GM04504 (cell line): ENCODE data around the gene SEMA3C.

ENCODE experiments used
- DNase-seq: peaks from one replicate; pipeline ENCODE4 v3.0.0-alpha.2; 2012; ENCODE audit warnings: low read depth

The SEMA3C gene

DNA sequence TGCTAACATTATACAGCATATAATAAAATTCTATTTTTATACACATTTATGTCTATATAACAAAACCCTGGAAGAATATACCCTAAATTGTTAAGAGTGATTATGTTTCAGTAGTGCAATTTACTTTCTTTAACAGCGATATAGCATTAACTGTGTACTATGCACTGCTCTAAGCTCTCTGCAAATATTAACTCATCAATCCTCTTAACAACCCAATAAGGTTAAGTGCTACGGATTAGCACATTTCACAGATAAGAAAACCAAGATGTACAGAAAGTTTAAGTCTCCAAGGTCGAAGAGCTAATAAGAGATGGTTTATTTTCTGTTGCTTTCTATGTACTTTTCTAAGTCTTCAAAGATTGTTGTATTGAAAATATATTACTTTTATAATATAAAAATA lies 95.8 kb downstream of the SEMA3C start:
- no peak for DNase-seq

DNA sequence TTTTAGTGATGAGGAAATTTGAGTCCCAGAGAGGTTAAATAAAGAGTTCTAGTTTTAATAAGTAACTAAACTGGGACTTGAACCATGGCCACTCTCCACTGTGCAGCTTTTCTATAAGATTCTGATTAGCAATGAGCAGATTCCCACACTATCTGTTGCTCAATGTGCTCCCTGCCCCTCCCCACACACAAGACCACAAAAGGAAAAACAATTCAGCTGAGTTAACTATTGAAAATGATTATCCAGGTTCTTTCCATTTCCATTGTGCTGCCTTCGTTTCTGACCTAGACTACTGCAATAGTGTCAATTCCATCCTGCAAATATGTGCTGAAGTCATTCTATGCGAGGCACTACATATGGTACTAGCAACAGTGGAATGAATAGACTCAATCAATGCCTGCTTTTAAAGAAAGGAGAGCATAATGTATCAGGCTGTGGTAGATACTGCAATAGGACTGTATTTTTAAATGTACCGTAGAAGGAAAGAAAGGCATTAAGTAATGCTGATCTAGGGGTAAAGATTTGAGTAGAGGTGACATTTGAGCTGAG lies 97.0 kb downstream of the SEMA3C start:
- DNase-seq: no peak

DNA sequence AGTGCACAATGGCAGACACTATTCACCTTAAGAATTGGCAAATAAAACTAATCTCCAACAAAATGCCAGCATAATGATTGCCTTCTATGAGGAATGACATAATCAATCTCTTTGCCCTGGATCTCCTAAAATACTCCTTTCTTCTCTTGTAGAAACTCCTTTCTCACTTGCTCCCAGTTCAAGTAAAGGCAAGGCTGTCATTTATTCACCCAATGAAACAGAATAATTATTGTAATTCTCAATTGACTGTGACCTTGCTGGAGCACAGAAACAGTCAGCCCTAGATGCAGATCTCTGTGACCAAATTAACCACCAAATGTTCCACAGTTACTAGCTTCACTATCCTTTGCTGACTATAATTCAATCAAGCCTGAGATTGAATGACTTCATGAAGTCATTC lies 99.3 kb downstream of the SEMA3C start:
- no peak for DNase-seq

DNA sequence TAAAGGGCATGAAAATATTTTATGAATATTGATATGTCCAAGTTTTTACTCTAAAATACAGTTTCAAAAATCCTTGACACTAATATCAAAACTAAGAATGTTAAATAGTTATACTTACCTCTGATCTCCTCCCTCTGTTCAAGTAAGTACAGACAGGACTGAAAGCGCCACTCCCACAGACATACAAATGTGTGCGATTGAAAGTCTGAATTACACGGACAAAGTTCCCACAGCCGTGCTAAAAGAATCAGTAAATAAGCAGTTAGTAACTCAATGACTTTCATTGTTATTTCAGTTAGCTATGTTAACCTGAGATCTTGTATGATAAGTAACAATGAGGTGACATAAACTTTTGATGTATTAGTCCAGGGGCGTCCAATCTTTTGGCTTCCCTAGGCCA lies 100.7 kb downstream of the SEMA3C start:
- no peak for DNase-seq

DNA sequence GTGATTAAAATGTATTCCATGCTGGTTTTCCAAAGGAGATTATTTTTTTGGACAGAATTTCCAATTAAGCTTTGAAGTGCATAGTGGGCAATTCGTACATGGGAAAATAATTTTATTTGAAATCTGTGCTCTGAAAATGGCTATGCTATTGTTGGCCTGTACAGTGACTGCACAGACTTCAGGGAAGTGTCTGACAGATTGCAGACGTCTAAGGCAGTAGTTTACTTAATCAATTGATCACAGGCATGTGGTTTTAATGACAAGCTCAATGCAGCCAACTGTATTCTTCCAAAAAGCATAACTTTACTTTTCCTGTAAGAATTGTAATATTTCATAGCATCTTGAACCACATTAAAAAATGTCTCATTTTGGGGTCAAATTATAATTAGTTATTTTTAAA lies 102.0 kb downstream of the SEMA3C start:
- no peak for DNase-seq

DNA sequence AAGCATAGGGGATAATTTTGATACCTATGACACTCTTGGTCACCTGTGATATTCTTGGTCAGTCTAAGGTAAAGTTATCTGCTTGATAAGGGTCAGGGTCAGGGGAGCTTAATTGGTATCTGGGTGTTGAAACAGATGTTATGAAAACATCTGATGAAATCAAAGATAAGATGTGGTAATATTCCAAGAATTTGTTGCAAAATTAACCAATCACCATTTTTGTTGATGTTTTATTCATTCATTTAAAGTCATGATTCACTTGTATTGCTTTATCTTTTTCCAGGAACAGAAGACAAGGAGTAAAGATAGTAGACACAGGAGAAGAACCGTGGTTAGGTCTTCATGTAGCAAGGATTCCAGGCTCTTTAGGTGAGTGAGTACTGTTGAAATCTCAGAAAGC lies 103.1 kb downstream of the SEMA3C start:
- DNase-seq: no peak

DNA sequence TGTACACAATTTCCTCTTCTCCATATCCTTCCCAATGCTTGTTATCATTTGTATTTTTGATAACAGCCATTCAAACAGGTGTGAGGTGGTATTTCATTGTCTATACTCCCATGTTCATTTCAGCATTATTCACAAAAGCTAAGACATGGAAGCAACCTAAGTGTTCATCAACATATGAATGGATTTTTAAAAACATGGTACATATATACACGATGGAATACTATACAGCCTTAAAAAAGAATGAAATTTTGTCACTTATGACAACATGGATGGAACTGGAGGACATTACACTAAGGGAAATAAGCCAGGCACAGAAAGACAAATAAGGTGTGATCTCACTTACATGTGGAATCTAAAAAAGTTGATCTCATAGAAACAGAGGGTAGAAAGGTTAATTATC lies 109.3 kb downstream of the SEMA3C start:
- DNase-seq: no peak

DNA sequence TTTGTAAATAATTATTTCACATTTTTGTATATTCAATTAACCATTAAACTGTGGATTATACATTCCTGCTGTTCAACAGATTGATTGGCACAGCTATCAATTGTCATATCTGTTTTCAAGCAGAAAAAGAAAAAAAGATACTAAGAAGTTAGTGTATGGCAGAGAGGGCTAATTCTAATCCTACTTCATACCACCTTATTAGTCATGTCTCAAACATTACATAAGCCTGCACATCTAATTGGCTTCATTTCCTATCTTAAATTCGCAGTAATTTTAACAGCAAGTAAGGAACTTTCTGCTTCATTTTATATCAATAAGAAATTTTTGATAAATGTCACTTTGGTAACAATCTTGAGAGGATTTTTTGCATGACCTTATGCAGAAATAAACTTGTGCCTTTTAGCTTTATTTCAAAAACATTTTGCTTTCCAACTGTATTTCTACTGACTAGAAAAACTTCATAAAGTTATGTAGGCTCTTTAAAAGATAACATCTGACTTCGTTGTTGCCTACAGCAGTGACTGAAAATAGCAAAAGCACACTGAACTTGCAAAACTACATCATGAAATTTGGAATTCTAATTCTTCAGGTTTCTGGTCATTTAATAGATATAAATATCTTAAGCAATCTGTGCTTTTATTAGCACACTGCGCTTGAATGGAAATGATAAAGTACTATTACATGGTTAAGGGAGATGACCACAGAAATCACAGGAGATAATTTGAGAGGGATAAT lies 111.5 kb downstream of the SEMA3C start:
- DNase-seq: no peak

DNA sequence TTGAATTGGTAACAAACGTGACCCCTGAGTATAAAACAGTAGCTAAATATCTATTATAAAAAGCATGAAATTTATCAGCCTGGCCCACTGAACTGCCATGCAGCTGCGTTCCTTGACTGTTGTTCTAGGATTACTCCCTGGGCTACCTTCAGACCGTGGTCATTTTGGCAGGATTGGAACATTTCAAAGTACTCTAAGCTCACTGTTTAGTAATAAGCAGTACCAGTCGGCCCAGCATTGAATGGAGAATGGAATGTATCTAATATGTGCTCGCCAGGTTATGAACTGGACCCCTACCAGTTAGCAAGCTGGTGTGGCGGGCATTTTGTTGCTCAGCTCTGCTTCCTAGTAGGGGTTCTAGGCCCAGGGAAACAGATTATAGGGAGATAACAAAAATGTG lies 112.2 kb downstream of the SEMA3C start:
- no peak for DNase-seq

DNA sequence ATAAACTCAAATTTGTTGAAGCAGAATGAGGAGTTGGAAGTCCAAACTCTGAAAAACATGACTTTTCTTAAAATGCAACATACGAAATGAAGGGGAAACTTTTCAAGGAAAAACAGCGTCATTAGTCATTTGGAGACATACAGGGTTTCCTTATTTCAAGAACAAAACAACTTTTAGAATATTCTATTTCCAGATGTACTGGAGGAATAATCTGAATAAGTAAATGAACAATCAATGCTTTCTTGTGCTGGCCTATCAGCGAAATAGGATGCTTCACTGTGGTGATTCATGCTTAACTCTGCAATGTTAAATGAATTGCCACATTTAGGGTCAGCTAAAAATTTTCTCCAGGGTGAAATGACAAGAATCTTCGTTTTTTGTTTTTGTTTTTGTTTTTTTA lies 114.3 kb downstream of the SEMA3C start:
- DNase-seq: no peak

DNA sequence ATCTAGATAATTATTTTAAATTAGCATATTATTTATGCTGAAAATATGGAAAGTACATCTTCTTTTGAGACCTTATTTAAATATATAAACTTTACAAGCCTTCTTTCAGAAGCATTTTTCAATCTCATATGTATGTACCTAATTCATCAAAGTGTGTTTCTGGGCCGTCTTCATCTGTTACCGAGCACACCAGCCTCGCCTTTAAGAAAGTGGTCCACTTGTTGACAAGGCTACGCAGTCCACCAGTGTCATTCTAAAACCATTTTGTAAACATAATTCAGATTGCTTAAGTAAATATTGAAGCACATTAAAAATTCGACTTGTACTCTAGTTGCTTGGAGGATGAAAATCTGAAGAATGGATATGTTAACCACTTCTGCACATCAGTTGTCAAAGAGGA lies 116.3 kb downstream of the SEMA3C start:
- no peak for DNase-seq

DNA sequence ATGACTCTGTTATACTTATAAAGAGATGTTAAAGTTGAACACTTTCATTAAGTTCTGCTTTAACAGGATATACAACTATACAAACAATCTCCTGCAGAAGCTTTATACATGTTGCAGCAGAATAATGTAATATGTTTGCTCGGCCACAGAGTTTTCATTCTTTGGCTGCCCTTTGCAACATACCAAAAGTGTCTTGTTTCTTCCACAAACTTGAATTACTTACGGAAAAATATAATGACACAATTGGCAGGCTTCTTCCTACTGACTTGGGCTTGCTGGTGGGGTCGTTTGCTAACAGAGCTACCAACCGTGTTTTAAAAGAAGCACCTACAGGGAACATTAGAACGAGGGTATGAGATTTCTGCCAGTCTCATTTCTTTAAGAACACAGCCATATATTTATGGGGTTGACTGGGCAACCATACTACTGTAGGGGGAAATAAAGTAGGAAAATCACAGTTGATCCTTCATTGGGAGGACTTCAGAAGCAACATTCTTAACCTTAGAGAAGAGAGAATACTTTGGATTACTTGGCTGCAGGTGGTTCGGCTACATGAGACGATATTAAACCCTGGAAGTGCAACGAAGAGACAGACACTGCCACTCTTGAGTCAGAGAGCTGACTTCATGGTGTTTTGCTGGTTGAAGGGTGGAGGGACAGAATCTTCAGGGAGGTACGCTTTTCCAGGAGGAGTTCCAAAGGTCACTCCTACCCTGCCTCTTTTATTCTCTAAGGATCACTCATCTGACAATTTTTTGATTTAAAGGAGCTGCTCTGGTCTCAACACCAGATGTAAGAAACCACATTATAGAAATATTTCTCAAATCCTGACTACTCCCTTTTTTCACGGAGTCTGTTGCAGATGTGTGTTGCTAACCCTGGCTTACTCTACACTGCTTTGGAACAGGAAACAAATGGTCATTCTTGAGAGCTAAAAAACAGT lies 123.9 kb downstream of the SEMA3C start:
- DNase-seq: peak; percentile 61

DNA sequence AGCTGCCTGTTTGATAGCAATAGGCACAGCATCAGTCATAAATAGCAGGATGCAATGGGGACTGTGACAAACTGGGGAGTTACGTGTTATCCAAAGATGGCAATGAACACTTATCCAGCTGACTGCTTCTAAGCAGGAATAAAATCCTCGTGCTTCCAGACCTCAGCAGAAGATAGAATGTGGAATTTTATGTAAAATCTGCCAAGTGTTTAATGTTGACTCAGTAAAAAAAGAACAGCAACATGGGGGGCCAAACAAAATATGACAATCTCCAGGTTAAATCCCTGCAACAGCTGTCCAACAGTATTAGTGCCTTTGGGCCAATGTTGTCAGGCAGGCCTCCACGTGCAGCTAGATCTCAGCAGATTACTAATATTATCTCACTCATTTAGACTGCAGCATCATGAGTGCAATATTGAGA lies 127.3 kb downstream of the SEMA3C start:
- no peak for DNase-seq

DNA sequence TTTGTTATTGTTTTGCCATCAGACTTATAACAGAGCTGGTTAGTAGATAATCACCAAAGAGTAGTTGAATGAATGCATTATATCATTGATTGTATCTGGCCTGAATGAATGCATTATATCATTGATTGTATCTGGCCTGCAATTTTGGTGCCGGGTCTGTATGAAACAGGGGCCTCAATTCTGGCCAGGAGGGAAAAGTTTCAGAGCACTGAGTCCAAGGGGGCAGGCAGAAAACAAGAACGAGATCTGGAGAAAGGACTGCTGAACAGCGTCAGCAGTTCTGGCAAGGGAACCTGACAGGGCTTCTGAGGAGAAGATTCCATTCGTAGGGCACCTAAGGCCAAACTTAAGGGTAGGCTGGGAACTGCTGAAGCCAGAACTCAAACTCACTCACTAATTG lies 128.0 kb downstream of the SEMA3C start:
- DNase-seq: no peak

DNA sequence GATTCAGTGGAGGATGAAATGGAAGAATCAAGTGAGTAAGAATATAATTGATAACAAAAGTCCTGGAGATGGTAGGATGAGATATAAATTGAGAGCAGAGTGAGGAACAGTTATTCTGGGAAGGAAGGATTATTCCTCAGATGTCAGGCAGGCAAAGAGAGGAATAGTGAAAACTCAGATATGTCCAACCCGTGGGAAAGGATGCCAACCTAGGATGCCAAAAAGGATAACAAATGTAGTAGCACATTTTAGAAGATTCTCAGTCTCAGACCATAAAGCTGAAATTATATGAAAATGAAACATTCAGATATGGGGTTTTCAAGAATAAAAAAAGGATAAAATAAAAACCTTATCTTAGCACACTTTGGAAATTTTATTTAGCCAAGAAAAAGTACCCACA lies 131.1 kb downstream of the SEMA3C start:
- DNase-seq: no peak

DNA sequence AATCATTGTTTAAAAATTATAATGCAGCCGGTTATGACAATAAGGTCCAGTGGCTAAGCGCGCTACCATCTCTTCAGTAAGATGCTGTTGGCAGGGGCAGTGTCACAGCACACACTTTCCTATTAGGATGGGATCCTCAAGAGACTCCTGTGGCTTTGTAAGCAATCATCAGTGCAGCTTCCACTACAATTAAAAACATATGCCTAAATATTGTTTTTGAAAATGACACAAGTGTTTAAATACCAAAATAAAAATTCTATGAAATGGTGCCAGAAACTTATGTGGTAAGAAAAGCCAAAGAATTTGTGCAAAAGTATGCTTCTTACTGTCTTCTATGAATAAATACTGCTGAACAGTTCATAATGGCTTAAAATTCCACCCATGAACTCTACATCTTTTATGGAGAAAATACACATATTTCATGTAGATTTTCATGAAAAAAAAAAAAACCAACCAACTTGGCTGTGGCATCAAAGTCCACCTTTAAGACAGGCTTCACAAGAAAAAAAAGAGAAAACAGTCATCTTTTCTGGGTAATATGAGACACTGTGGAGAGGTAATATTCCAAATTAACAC lies 132.8 kb downstream of the SEMA3C start:
- peak; percentile 58 for DNase-seq

DNA sequence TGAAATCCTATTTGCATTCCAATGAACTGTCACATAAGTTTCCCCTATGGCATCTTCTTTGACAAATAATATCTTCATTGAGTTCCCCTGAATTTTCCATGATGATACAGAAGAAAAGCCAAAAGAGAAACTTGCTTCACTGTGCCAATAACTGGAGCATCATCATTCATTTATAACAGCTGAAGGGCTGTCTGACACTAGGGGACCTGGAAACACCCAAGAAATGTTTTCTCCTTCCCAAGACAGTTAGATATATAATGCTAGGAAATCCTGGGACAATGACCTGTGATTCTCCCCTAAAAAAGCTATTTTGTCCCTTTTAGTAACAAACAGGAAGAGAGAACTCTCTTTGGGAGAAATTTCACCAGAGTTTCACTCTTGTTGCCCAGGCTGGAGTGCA lies 133.6 kb downstream of the SEMA3C start:
- no peak for DNase-seq

DNA sequence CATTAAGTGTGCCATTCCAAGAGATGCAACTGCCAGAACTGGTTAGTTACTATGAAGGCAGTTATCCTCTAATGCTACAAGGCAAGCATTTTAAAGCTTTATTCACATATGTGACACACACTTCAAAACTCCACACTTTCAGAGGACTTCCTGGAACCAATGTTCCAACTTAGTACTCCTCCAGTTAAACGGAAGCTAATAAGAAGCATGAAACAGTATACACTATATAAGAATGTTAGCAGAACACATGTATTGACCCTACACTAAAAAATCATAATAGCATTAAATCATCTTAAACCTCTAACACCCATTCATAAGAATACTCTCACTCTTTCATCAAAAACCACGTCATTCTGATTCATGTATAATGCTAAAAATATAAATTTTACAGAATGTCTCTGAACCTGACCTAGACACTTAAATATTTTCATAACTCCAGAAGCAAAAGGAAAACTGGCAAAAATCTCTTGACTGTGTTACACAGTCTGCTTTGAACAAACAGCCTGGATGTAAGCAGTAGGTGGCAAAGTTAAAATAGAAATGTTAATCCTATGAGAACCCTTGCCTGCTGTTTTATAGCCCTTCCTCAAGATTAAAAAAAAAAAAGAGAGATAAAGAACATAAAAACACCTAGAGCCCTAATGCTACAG lies 135.0 kb downstream of the SEMA3C start:
- DNase-seq: no peak

DNA sequence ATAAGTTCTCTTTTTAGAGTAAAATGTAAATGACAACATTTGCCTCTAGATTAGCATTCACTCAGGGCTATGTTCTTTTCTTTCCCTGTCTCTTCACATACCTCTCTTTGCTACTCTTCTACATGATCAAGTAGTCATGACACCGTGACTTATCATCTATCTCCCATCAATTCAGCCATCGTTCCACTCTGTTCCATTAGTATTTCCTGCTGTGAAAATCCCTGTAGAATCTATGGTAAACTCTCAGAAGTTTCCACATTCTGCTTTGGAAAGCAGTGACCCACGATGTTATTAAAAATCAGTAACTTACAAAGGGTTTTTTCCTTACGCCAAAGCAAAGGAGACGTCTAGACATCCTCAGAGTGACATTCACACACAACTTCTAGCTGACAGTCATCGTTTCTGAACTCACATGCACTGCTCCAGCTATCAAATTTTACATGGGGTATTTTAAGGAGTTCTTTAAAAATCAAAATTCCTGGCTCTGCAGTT lies 135.6 kb downstream of the SEMA3C start:
- DNase-seq: no peak

DNA sequence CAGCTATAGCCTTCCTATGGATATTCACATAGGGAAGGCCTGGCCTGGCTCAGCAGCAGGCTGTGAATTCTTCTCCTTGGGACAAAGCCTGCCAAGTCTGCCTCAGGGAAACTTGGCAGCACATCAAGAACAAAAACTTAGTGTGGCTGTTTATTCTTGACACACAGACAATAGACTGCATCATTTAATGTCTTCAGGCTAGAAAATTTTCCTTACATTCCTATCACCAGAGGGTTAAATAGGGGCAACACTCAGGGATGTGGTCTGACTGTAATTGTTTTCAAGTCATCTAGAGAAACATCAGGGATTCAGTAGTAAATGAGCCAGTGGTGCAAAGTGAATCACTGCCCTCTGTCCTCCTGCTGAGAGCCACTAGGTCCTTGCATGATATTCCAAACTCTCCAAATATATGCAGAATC lies 137.3 kb downstream of the SEMA3C start:
- DNase-seq: peak; percentile 77

DNA sequence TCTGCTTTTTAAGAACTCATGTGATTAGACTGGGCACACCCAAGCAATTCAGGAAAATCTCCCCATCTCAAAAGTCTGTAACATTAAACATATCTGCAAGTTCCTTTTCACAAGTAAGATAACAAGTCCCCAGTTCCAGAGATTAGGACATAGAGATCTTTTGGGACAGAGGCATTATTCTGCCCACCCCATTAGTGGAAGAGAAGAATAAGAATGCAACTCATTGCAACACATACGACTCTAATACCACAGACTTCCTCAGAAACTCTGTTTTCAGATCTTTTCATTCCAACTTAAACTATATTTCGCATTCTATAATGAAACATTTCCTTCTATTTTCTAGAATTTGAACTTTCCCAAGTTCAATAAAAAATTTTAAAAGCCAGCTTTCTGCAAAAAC lies 137.7 kb downstream of the SEMA3C start:
- DNase-seq: no peak

DNA sequence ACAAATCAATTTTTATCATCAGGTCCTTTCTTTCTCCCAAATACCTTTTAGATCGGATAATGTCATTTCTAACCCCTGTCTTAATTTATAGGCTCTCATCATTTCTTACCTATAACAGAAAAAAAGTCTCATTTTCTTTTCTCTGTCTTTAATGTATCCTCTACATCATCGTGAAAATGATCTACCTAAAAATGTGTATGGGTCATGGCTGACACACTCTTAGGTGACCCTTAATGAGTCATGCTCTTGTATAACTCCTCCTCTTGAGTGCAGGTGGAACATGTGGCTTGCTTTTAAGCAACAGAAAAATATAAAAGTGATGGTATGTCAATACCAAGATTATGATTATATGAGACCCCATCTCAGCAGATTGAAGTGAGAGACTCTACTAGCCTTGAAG lies 139.4 kb downstream of the SEMA3C start:
- DNase-seq: no peak
